Retinal pigment epithelial cell (primary cell): ENCODE results near the gene CCDC85A.

Experiments used
- DNase-seq: peaks from one replicate; pipeline ENCODE4 v3.0.0-alpha.2; 2010; ENCODE audit warnings: low read depth
- H3K4me3 ChIP-seq: 2 replicates; pipeline ENCODE4 v1.5.1; 2011; ENCODE audit warnings: mild to moderate bottlenecking, low read length, control low read depth, moderate library complexity
- CTCF ChIP-seq: conservative IDR thresholded peaks from 2 replicates; pipeline ENCODE4 v1.5.1; 2011; ENCODE audit warnings: low read depth, low read length, control low read depth, inconsistent platforms

CCDC85A gene

GRCh38 chr2:56197816-56198215 is 14.0 kb downstream of the CCDC85A start:
- TF ChIP-seq CTCF: no peak
- DNase-seq: no peak
- no peak overlapping the region for H3K4me3 ChIP-seq

DNA sequence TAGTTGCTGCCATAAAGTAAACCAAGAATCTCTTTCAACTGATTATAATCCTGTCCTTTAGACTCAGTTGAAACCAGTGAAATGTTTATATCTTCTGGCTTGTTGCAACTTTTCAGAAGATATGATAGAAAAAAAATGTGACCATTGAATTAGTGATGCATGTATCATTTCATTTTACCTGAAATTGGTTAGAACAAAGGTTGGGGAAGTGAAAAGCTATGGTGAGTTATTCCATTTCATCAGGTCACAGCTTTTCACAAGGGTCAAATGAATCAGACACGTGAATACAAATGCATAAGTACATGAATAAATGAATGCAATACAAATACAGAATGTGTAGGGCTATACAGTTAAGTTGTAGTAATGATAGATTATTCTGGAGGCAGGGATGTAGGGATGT is 15.1 kb downstream of the CCDC85A start:
- TF ChIP-seq CTCF: no peak
- H3K4me3 ChIP-seq: no peak overlapping the region
- DNase-seq: no peak

DNA sequence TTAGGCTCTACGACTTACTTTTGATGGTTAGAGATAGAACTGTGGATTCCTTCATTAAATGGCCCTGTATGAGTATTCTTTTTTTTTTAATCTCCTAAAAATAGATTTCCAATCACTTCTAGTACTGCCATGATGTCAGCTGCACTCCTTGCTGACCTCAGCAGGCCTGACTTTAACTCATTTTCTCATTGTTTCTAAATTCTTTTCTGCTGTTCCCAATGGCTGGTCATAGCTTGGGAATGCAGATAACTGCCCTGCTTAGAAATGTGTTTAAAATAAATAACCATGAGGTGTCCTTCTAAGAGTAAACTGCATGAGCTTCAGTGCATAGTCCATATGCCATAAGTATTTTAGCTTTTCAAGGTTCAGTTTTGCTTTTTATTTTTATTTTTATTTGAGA is 15.7 kb downstream of the CCDC85A start:
- no peak overlapping the region for H3K4me3 ChIP-seq
- DNase-seq: no peak
- TF ChIP-seq CTCF: no peak

DNA sequence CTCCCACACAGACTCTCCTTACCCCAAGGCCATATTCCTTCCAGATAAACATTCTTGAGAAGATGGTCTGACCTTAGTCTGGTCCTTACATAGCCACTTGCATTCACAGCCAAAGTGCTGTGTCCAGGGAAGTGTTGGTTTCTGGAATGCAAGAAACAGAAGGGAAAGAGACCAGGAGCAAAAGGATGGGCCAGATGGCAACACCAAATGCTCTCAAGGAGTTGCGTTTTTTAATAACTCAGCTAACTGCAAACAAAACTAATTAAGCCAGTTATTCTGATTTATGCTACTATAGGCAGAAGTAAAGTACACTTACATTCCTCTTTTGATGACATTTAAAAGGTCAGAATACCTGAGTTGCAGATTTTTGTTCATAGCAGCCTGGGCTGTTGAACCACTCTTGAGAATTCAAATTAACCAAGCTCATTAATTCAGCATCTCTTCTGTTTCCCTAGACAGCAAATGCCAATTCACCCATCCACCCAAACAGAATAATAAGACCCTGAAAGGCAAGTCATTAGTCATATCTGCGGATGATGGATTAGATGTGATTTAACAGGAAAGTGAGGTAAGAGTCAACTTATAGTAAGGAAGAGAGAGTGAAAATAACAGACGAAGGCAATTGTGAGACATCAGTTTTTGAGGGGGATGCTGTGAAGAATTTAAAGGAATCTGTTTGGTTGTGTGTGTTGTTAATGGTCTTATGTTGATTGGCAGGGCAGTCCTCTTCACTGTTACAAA is 18.8 kb downstream of the CCDC85A start:
- no peak for TF ChIP-seq CTCF
- DNase-seq: no peak
- no peak overlapping the region for H3K4me3 ChIP-seq

- no peak for DNase-seq
- H3K4me3 ChIP-seq: no peak overlapping the region
- TF ChIP-seq CTCF: no peak
Observed at GRCh38 chr2:56204556-56204955, 20.8 kb downstream of the CCDC85A start.

- DNase-seq: no peak
- no peak for TF ChIP-seq CTCF
- H3K4me3 ChIP-seq: no peak overlapping the region
Observed at GRCh38 chr2:56206250-56206649, 22.5 kb downstream of the CCDC85A start.

- H3K4me3 ChIP-seq: no peak overlapping the region
- TF ChIP-seq CTCF: no peak
- DNase-seq: no peak
Observed at GRCh38 chr2:56207760-56208159, 24.0 kb downstream of the CCDC85A start.
